AG09309 (cell line): ENCODE measurements around the gene NARS2.

Experiments
- DNase-seq: peaks from one replicate; pipeline ENCODE4 v3.0.0-alpha.2; 2010; ENCODE audit warnings: low read depth
- H3K4me3 ChIP-seq: 2 replicates; pipeline ENCODE4 v1.5.1; 2011; ENCODE audit warnings: mild to moderate bottlenecking, low read depth, low read length, moderate library complexity; ENCODE audit not compliant: control insufficient read depth
- CTCF ChIP-seq: IDR thresholded peaks from 2 replicates; pipeline ENCODE4 v1.5.1; 2011; ENCODE audit warnings: mild to moderate bottlenecking, low read depth, low read length, inconsistent platforms; ENCODE audit not compliant: insufficient read depth, control insufficient read depth; ENCODE audit errors: missing control alignments

Gene NARS2

DNA sequence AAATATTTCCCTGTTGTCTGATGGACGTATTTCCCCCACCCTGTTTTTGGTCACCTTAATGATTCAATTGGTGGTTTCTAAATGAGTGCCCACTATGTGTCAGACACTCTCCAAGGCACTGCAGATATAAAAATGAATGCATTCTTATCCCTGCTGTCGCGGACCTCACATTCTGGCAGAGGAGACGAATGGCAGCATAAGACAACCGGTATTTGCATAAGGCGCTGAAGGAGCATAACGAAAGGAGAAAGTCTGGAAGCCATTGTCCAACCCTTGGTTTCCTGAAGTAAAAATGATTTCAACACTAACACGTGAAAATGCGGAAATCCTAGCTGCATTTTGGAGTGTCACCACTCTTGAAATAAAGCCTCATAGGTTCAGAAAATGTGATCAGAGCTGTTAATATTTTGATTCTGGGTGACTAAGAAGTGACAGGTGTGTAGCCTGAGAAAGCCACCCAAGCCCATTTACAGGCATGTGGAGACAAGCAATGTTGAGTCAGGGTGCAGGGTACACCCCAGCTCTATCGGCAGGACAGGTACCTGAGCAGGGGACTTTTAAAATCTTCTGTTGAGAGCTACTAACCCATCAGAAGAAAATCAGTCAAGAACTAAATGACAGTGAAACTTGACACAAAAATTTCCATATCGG is 146.9 kb downstream of the NARS2 start:
- no peak for DNase-seq
- H3K4me3 ChIP-seq: no peak overlapping the region
- no peak for TF ChIP-seq CTCF

GRCh38 chr11:78426845-78427244 is 147.8 kb downstream of the NARS2 start:
- H3K4me3 ChIP-seq: no peak overlapping the region
- no peak for TF ChIP-seq CTCF
- DNase-seq: no peak

DNA sequence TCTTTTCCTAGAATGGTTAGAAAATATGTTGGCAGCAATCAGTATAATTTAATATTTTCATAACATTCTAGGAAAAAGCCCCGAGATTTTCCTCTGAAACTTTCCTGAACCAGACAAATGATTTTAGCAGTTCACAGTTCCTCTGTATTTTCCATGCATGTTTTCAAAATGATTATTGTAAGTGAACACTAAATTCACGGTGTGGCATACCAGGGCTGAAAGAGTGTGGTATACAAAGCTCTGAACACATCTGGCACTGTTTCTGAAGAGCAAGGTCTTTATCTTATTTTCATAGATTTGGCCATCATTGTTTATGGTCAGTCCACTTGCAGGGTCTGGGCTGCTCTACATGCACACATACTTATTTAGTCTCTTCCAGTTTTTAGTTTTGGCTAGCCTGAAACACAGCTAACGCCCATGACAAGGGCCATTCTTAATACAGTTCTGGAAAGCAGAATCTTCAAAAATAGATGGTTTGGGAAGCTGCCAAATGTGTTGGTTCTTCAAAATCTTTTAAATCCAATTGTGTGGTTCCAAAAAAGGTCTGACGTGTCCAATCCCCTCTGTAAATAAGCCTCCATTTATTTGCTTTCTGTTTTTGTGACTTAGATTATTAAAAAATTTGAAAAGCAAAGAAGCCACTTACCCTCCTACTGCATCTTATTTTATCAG is 149.1 kb downstream of the NARS2 start:
- no peak overlapping the region for H3K4me3 ChIP-seq
- TF ChIP-seq CTCF: no peak

GRCh38 chr11:78424334-78425270 is 150.1 kb downstream of the NARS2 start:
- no peak for DNase-seq
- H3K4me3 ChIP-seq: no peak overlapping the region
- no peak for TF ChIP-seq CTCF

More for the DNA sequence above, 149.1 kb downstream of the NARS2 start:
- no peak for DNase-seq

GRCh38 chr11:78423241-78423640 is 151.4 kb downstream of the NARS2 start:
- no peak for DNase-seq
- no peak for TF ChIP-seq CTCF
- no peak overlapping the region for H3K4me3 ChIP-seq

GRCh38 chr11:78420796-78421209 is 153.9 kb downstream of the NARS2 start:
- H3K4me3 ChIP-seq: no peak overlapping the region
- no peak for DNase-seq
- no peak for TF ChIP-seq CTCF
